ENCODE results near the gene HYDIN.

- TF ChIP-seq, protein P1, sequence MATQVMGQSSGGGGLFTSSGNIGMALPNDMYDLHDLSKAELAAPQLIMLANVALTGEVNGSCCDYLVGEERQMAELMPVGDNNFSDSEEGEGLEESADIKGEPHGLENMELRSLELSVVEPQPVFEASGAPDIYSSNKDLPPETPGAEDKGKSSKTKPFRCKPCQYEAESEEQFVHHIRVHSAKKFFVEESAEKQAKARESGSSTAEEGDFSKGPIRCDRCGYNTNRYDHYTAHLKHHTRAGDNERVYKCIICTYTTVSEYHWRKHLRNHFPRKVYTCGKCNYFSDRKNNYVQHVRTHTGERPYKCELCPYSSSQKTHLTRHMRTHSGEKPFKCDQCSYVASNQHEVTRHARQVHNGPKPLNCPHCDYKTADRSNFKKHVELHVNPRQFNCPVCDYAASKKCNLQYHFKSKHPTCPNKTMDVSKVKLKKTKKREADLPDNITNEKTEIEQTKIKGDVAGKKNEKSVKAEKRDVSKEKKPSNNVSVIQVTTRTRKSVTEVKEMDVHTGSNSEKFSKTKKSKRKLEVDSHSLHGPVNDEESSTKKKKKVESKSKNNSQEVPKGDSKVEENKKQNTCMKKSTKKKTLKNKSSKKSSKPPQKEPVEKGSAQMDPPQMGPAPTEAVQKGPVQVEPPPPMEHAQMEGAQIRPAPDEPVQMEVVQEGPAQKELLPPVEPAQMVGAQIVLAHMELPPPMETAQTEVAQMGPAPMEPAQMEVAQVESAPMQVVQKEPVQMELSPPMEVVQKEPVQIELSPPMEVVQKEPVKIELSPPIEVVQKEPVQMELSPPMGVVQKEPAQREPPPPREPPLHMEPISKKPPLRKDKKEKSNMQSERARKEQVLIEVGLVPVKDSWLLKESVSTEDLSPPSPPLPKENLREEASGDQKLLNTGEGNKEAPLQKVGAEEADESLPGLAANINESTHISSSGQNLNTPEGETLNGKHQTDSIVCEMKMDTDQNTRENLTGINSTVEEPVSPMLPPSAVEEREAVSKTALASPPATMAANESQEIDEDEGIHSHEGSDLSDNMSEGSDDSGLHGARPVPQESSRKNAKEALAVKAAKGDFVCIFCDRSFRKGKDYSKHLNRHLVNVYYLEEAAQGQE (IDR thresholded peaks at IDR 0.05; ENCODE audit: insufficient read depth in 1 of 2, low read depth in 2 of 2, low read length in 2 of 2), result no peak
- TF ChIP-seq POLR2AphosphoS5 (IDR thresholded peaks at IDR 0.05; ENCODE audit: low read depth, low read length) (no peak), SIN3A (IDR thresholded peaks at IDR 0.05; ENCODE audit: borderline replicate concordance, insufficient read depth, low read length) (no peak), TAF1 (IDR thresholded peaks at IDR 0.05; ENCODE audit: borderline replicate concordance, insufficient read depth, low read length) (no peak)
These were observed 14.0 kb upstream of the HYDIN start for GRCh38 chr16:71244521-71244920.
